Gastroesophageal sphincter (tissue), 4 donors: ENCODE data around the gene FAM193B. TPM values are rescaled to one million over a fixed set of nuclear protein-coding genes. Genes with fewer than 3 reads are reported as not detected.

Experiments
- ATAC-seq: fragments of 150-250 bp; one replicate; pipeline ENCODE4 v1.9.1; 2016; ENCODE audit warnings: mild to moderate bottlenecking, moderate library complexity
- H3K27ac ChIP-seq, 4 donors: fragments of 200-600 bp; sonication (generic) in 3 of 4; 1 replicate in 3 of 4; 2 replicates in 1 of 4; pipeline ENCODE4 v1.5.1; 2016 to 2019
- H3K27me3 ChIP-seq: fragments of 200-600 bp; sonication (generic); one replicate; pipeline ENCODE4 v1.5.1; 2019
- H3K36me3 ChIP-seq, 2 donors: fragments of 200-600 bp; sonication (generic); one replicate each; pipeline ENCODE4 v1.5.1; 2019; ENCODE audit warnings: control low read depth in 1 of 2
- H3K4me1 ChIP-seq, 3 donors: fragments of 200-600 bp; sonication (generic); 1 replicate in 2 of 3; 2 replicates in 1 of 3; pipeline ENCODE4 v1.5.1; 2016 to 2019; ENCODE audit warnings: control low read depth in 2 of 3
- H3K4me3 ChIP-seq, 2 donors: fragments of 200-600 bp; sonication (generic); one replicate each; pipeline ENCODE4 v1.5.1; 2019; ENCODE audit warnings: mild to moderate bottlenecking in 1 of 2, moderate library complexity in 1 of 2
- H3K9me3 ChIP-seq, 3 donors: fragments of 200-600 bp; sonication (generic); one replicate each; pipeline ENCODE4 v1.5.1; 2017 to 2019; ENCODE audit warnings: control low read depth in 2 of 3
- CTCF ChIP-seq, 4 experiments: fragments of 200-600 bp in 2 of 4; fragments of 450-650 bp in 2 of 4; sonication (generic) in 1 of 4; IDR thresholded peaks; one replicate each; pipeline ENCODE4 v1.5.1; 2017 to 2019; ENCODE audit warnings: antibody characterized with exemption in 4 of 4, mild to moderate bottlenecking in 2 of 4, moderate library complexity in 2 of 4
- EP300 ChIP-seq: sonication (generic); formaldehyde crosslinking; IDR thresholded peaks from one replicate; pipeline ENCODE4 v1.6.1; 2017; ENCODE audit warnings: antibody characterized with exemption, mild to moderate bottlenecking
- POLR2A ChIP-seq, 2 donors: fragments of 450-650 bp; IDR thresholded peaks; one replicate each; pipeline ENCODE4 v1.6.1; 2017; ENCODE audit warnings: antibody characterized with exemption in 2 of 2, mild to moderate bottlenecking in 2 of 2, moderate library complexity in 1 of 2
- POLR2AphosphoS5 ChIP-seq: sonication (generic); formaldehyde crosslinking; IDR thresholded peaks from one replicate; pipeline ENCODE4 v1.6.1; 2017; ENCODE audit warnings: antibody characterized with exemption
- WGBS, 2 donors: methylation state at CpG; one replicate each; pipeline ENCODE4 v1.1.5; 2018; ENCODE audit warnings: low coverage in 1 of 2; 5-methylcytosine and 5-hydroxymethylcytosine counted together
- total RNA-seq, 4 donors: library from RNA; depleted of rRNA; stranded (reverse); fragments of >200 nt; gene quantifications; one replicate each; pipeline ENCODE4 v1.1.0, GENCODE V29; 2016

FAM193B gene
- total RNA-seq, 4 donors from 2014 or later: 29.7 to 90.3 (median 44.5) TPM

GRCh38 chr5:177474846-177475562 lies 79.4 kb downstream of the FAM193B start:
- TF ChIP-seq EP300 (no peak), CTCF (IDR thresholded peaks at IDR 0.05) (no peak), POLR2AphosphoS5 (no peak), POLR2A (IDR thresholded peaks at IDR 0.05) (no peak)
- Histone ChIP-seq H3K27me3 (no peaks in the 10 kb centered on the region), H3K27ac (peak overlapping the region in 3 of 4 donors; percentile 91 to 99 (median 95)), H3K9me3 (no peaks in the 10 kb centered on the region), H3K4me3 (no peak overlapping the region), H3K4me1 (peaks cover 0 to 96% (median 77%) of the 10 kb centered on the region in 3 donors), H3K36me3 (no peaks in the 10 kb centered on the region)
- WGBS, 2 donors: 22 to 28% methylated on average over 2 of the region's 4 CpGs
- no peak for ATAC-seq

GRCh38 chr5:177474002-177474476 lies 80.3 kb downstream of the FAM193B start:
- no peak for ATAC-seq
- Histone ChIP-seq H3K27me3 (no peaks in the 10 kb centered on the region), H3K36me3 (peaks cover 0 to 2% of the 10 kb centered on the region in 2 donors), H3K4me3 (peak overlapping the region in 1 of 2 donors; percentile 89), H3K27ac (peak overlapping the region; percentile 74 to 99 (median 93)), H3K9me3 (no peaks in the 10 kb centered on the region), H3K4me1 (peaks cover 0 to 96% (median 75%) of the 10 kb centered on the region in 3 donors)
- TF ChIP-seq CTCF (IDR thresholded peaks at IDR 0.05): no peak
- no peak for TF ChIP-seq EP300
- TF ChIP-seq POLR2AphosphoS5: no peak
- no peak for TF ChIP-seq POLR2A (IDR thresholded peaks at IDR 0.05)
- 27 to 42% methylated on average over 3 to 7 of the region's 7 CpGs for WGBS, 2 donors

GRCh38 chr5:177473443-177474001 lies 80.8 kb downstream of the FAM193B start, which contains the start of gene DBN1:
Gene DBN1, minus strand, starts transcription at chr5:177473634. Its CDS starts 113 bp downstream, at chr5:177473521.
- Histone ChIP-seq H3K4me1 (peaks cover 0 to 96% (median 69%) of the 10 kb centered on the region in 3 donors), H3K9me3 (no peaks in the 10 kb centered on the region), H3K36me3 (peaks cover 0 to 7% of the 10 kb centered on the region in 2 donors), H3K27ac (peak within 1 kb of the TSS; percentile 74 to 99 (median 93)), H3K27me3 (no peaks in the 10 kb centered on the region), H3K4me3 (peak within 1 kb of the TSS; percentile 57 to 89)
- TF ChIP-seq POLR2AphosphoS5 (peak; percentile 14), EP300 (no peak), CTCF (IDR thresholded peaks at IDR 0.05) (no peak), POLR2A (IDR thresholded peaks at IDR 0.05) (peak in 1 of 2 donors; percentile 10)
- WGBS, 2 donors: 0% methylated on average over 1 to 2 of the region's 69 CpGs
- ATAC-seq: peak; percentile 65

GRCh38 chr5:177472460-177473442 lies 81.6 kb downstream of the FAM193B start:
- Histone ChIP-seq H3K27ac (peak overlapping the region; percentile 74 to 99 (median 93)), H3K9me3 (no peaks in the 10 kb centered on the region), H3K27me3 (no peaks in the 10 kb centered on the region), H3K4me1 (peaks cover 0 to 94% (median 62%) of the 10 kb centered on the region in 3 donors), H3K4me3 (peak overlapping the region; percentile 57 to 89), H3K36me3 (peaks cover 0 to 15% of the 10 kb centered on the region in 2 donors)
- WGBS, 2 donors: 17% methylated on average over 1 of the region's 93 CpGs; no CpG with 5 or more reads in 1 of the 2 donors
- TF ChIP-seq CTCF (IDR thresholded peaks at IDR 0.05) (peak in 1 of 4 experiments; percentile 18), EP300 (no peak), POLR2A (IDR thresholded peaks at IDR 0.05) (peak in 1 of 2 donors; percentile 16)
- no peak for ATAC-seq
